Esophagus muscularis mucosa (tissue), 4 donors: ENCODE measurements around the gene PSMA3. TPM values are rescaled to one million over a fixed set of nuclear protein-coding genes. Genes with fewer than 3 reads are reported as not detected.

ENCODE experiments used
- DNase-seq: peaks from one replicate; pipeline ENCODE4 v3.0.0-alpha.2; 2017; ENCODE audit errors: extremely low spot score
- H3K27ac ChIP-seq, 4 donors: fragments of 200-600 bp; sonication (generic); replicated peaks in 1 of 4; 1 replicate in 3 of 4; 2 replicates in 1 of 4; pipeline ENCODE4 v1.5.1; 2016 to 2019; ENCODE audit warnings: mild to moderate bottlenecking in 1 of 4
- H3K27me3 ChIP-seq, 4 donors: fragments of 200-600 bp; sonication (generic); one replicate each; pipeline versions ENCODE4 v1.5.1 to v1.6.0; 2016 to 2019
- H3K36me3 ChIP-seq, 4 donors: fragments of 200-600 bp; sonication (generic); one replicate each; pipeline ENCODE4 v1.5.1; 2016 to 2019
- H3K4me1 ChIP-seq, 4 donors: fragments of 200-600 bp; sonication (generic); one replicate each; pipeline ENCODE4 v1.5.1; 2016 to 2019
- H3K4me3 ChIP-seq, 4 donors: fragments of 200-600 bp; sonication (generic); 1 replicate in 2 of 4; 2 replicates in 2 of 4; pipeline ENCODE4 v1.5.1; 2016 to 2019; ENCODE audit warnings: mild to moderate bottlenecking in 4 of 4, moderate library complexity in 1 of 4
- H3K9me3 ChIP-seq, 4 donors: fragments of 200-600 bp; sonication (generic); 1 replicate in 3 of 4; 2 replicates in 1 of 4; pipeline ENCODE4 v1.5.1; 2016 to 2019
- EP300 ChIP-seq: sonication (generic); formaldehyde crosslinking; IDR thresholded peaks from one replicate; pipeline ENCODE4 v1.6.1; 2017; ENCODE audit warnings: antibody characterized with exemption
- POLR2A ChIP-seq: fragments of 450-650 bp; IDR thresholded peaks from one replicate; pipeline ENCODE4 v1.6.1; 2017; ENCODE audit warnings: antibody characterized with exemption, moderate library complexity, mild to moderate bottlenecking, low read depth
- POLR2AphosphoS5 ChIP-seq, 2 donors: sonication (generic); formaldehyde crosslinking; IDR thresholded peaks; one replicate each; pipeline ENCODE4 v1.6.1; 2017; ENCODE audit warnings: antibody characterized with exemption in 2 of 2
- WGBS: methylation state at CpG from one replicate; pipeline ENCODE4 v1.1.5; 2018; 5-methylcytosine and 5-hydroxymethylcytosine counted together
- intact Hi-C: fragments of 100-400 bp; cut with DNase I; formaldehyde crosslinking; loops from one replicate; pipeline ENCODE4 v1.15.1; 2023
- small RNA-seq, 3 donors: library from RNA; depleted of rRNA; stranded (forward); fragments of <200 nt; gene quantifications; one replicate each; pipeline ENCODE3, GENCODE V24; 2016
- total RNA-seq, 4 donors: library from RNA; depleted of rRNA; stranded (reverse); fragments of >200 nt; gene quantifications; one replicate each; pipeline versions ENCODE4 v1.1.0 to v1.2.1, GENCODE V29; 2016
- TF ChIP-seq, protein P1 (sequence below), 3 experiments: fragments of 200-600 bp in 2 of 3; fragments of 450-650 bp in 1 of 3; sonication (generic) in 2 of 3; IDR thresholded peaks; one replicate each; pipeline ENCODE4 v1.5.1; 2017 to 2019; ENCODE audit warnings: antibody characterized with exemption in 3 of 3, mild to moderate bottlenecking in 2 of 3, moderate library complexity in 1 of 3

The PSMA3 gene
- total RNA-seq, 4 donors from 2014 or later: 69.8 to 98.0 (median 84.8) TPM

DNA sequence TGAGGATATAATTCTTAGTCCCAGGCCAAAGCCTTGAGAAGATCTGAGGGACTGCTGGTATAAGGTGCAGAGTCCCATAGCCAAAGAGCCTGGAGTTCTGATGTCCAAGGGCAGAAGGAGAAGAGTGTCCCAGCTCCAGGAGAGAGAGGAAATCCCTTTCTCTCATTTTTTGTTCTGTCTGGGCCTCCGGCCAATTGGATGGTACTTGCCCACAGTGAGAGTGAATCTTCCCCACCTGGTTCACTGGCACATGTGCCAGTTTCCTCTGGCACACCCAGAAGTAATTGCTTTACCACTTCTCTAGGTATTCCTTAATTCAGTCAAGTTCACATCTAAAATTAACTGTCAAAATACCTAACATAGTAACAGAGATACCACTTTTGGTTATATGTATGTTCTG lies 69.1 kb downstream of the PSMA3 start:
- intact Hi-C loops: no loop called here
- WGBS: 80% methylated on average over 1 of the region's 1 CpG
- TF ChIP-seq POLR2AphosphoS5 (IDR thresholded peaks at IDR 0.05) (no peak), POLR2A (no peak), EP300 (no peak)
- TF ChIP-seq, protein P1, sequence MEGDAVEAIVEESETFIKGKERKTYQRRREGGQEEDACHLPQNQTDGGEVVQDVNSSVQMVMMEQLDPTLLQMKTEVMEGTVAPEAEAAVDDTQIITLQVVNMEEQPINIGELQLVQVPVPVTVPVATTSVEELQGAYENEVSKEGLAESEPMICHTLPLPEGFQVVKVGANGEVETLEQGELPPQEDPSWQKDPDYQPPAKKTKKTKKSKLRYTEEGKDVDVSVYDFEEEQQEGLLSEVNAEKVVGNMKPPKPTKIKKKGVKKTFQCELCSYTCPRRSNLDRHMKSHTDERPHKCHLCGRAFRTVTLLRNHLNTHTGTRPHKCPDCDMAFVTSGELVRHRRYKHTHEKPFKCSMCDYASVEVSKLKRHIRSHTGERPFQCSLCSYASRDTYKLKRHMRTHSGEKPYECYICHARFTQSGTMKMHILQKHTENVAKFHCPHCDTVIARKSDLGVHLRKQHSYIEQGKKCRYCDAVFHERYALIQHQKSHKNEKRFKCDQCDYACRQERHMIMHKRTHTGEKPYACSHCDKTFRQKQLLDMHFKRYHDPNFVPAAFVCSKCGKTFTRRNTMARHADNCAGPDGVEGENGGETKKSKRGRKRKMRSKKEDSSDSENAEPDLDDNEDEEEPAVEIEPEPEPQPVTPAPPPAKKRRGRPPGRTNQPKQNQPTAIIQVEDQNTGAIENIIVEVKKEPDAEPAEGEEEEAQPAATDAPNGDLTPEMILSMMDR (IDR thresholded peaks at IDR 0.05): no peak
- Histone ChIP-seq H3K9me3 (no peaks in the 10 kb centered on the region), H3K36me3 (peaks cover 4 to 52% (median 32%) of the 10 kb centered on the region in 4 donors), H3K27me3 (no peaks in the 10 kb centered on the region), H3K27ac (no peak overlapping the region), H3K4me1 (no peaks in the 10 kb centered on the region), H3K4me3 (no peak overlapping the region)
- no peak for DNase-seq

DNA sequence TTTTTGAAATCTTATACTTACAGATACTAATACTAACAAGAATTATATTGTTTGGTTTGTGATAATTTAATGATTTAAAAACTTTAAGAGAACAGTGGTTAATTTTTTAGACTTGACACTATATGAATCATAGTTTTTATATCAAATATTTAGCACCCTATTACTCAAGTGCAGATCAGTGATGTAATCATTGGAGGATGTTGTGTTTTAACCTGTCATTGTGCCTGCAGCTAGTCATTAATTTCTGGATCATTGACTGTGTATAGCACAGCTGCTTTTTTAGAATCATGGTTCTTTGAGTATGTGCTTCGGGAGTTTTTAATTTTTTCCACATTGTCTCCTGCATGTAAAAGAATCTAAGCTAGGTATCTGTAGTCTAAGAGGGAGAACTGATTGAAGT lies 71.0 kb downstream of the PSMA3 start:
- WGBS: 81% methylated on average over 1 of the region's 1 CpG
- H3K4me1 ChIP-seq: no peaks in the 10 kb centered on the region
- intact Hi-C loops: no loop called here
- no peak overlapping the region for H3K27ac ChIP-seq
- H3K36me3 ChIP-seq: peaks cover 22 to 66% (median 45%) of the 10 kb centered on the region in 4 donors
- no peaks in the 10 kb centered on the region for H3K9me3 ChIP-seq
- H3K27me3 ChIP-seq: no peaks in the 10 kb centered on the region
- no peak for DNase-seq
- H3K4me3 ChIP-seq: no peak overlapping the region
- TF ChIP-seq POLR2AphosphoS5 (IDR thresholded peaks at IDR 0.05): no peak
- no peak for TF ChIP-seq POLR2A
- TF ChIP-seq, protein P1 (IDR thresholded peaks at IDR 0.05): no peak
- no peak for TF ChIP-seq EP300

Small RNA genes lying within 50 kb of the gene (small RNA-seq; reads per million reads assigned to genes)
- gene RNU6-341P: 0 reads per million in 3 donors

Other genes with a start within 250 kb of the PSMA3 start
- gene ARMH4, start 92.6 kb upstream of the PSMA3 start, total RNA-seq: 1 to 10 TPM; 5.0 to 8.0 (median 5.8) TPM
- gene ACTR10, start 44.7 kb upstream of the PSMA3 start, total RNA-seq: 10 to 100 TPM; 47.9 to 75.7 (median 60.5) TPM
- 10 to 100 TPM; 15.9 to 22.0 (median 17.7) TPM for gene ARID4A, start 53.7 kb downstream of the PSMA3 start, total RNA-seq
- gene TOMM20L, start 151.1 kb downstream of the PSMA3 start, total RNA-seq: not detected
- 10 to 100 TPM; 47.9 to 67.7 (median 52.8) TPM for gene TIMM9, start 182.7 kb downstream of the PSMA3 start, total RNA-seq
- 10 to 100 TPM; 10.8 to 17.1 (median 13.9) TPM for gene KIAA0586, start 182.9 kb downstream of the PSMA3 start, total RNA-seq